HepG2 (cell line): Measurements from ENCODE around the gene NOTUM. TPM values are rescaled to one million over a fixed set of nuclear protein-coding genes. Genes with fewer than 3 reads are reported as not detected.

Source experiments
- AHDC1 ChIP-seq: sonication (generic); formaldehyde crosslinking; IDR thresholded peaks from 2 replicates; pipeline ENCODE4 v1.5.1; 2020; ENCODE audit warnings: mild to moderate bottlenecking, missing genetic modification reagents, borderline replicate concordance
- ARNT ChIP-seq: fragments of 450-650 bp; IDR thresholded peaks from 2 replicates; pipeline ENCODE4 v1.6.1; 2017
- DDIT3 ChIP-seq: sonication (generic); formaldehyde crosslinking; IDR thresholded peaks from 2 replicates; pipeline ENCODE4 v1.4.0; 2020; ENCODE audit warnings: mild to moderate bottlenecking, missing genetic modification reagents
- GLMP ChIP-seq: sonication (generic); formaldehyde crosslinking; IDR thresholded peaks from 2 replicates; pipeline ENCODE4 v1.9.0; 2021; ENCODE audit warnings: missing genetic modification reagents, mild to moderate bottlenecking, borderline replicate concordance
- IRX3 ChIP-seq: sonication (generic); formaldehyde crosslinking; IDR thresholded peaks from 2 replicates; pipeline ENCODE4 v1.8.1; 2023; ENCODE audit warnings: mild to moderate bottlenecking, low read depth, missing genetic modification reagents, borderline replicate concordance
- KMT2B ChIP-seq: IDR thresholded peaks from 2 replicates; pipeline ENCODE4 v1.6.1; 2016; ENCODE audit warnings: missing genetic modification reagents, missing compliant biosample characterization
- PATZ1 ChIP-seq: sonication (generic); formaldehyde crosslinking; IDR thresholded peaks from 2 replicates; pipeline ENCODE4 v1.4.0; 2020; ENCODE audit warnings: missing genetic modification reagents
- PHF21A ChIP-seq: sonication (generic); formaldehyde crosslinking; IDR thresholded peaks from 2 replicates; pipeline ENCODE4 v1.5.0; 2020; ENCODE audit warnings: mild to moderate bottlenecking, missing genetic modification reagents
- PRDM4 ChIP-seq: sonication (generic); formaldehyde crosslinking; IDR thresholded peaks from 2 replicates; pipeline ENCODE4 v1.9.0; 2021; ENCODE audit warnings: missing genetic modification reagents, borderline replicate concordance
- RBM22 ChIP-seq: fragments of 200-400 bp; formaldehyde crosslinking; optimal IDR thresholded peaks from 2 replicates; pipeline ENCODE3; 2017; ENCODE audit warnings: mild to moderate bottlenecking, low read length, moderate library complexity
- SUZ12 ChIP-seq: fragments of 150-350 bp; IDR thresholded peaks from 2 replicates; pipeline ENCODE4 v1.6.1; 2014; ENCODE audit warnings: low read depth, low read length
- THAP8 ChIP-seq: sonication (generic); formaldehyde crosslinking; IDR thresholded peaks from 2 replicates; pipeline ENCODE4 v1.5.1; 2020; ENCODE audit warnings: missing genetic modification reagents, mild to moderate bottlenecking, borderline replicate concordance
- ZFP41 ChIP-seq: sonication (generic); formaldehyde crosslinking; IDR thresholded peaks from 2 replicates; pipeline ENCODE4 v1.4.0; 2020; ENCODE audit warnings: mild to moderate bottlenecking, missing genetic modification reagents, borderline replicate concordance
- ZFYVE20 ChIP-seq: sonication (generic); formaldehyde crosslinking; IDR thresholded peaks from 2 replicates; pipeline ENCODE4 v1.8.0; 2023; ENCODE audit warnings: low read depth, mild to moderate bottlenecking, moderate library complexity, missing genetic modification reagents, borderline replicate concordance
- ZNF644 ChIP-seq: IDR thresholded peaks from 2 replicates; pipeline ENCODE4 v1.6.1; 2016; ENCODE audit warnings: low read depth
- polyA plus RNA-seq, 8 experiments: library from polyadenylated mRNA; depleted of rRNA in 3 of 8; stranded (reverse) in 7 of 8; unstranded in 1 of 8; fragments of >200 nt; fragmentation: Illumina TruSeq in 4 of 8; extraction: Trizol in 4 of 8; gene quantifications; 2 replicates each; pipeline versions ENCODE4 v1.2.1 to v1.2.3, GENCODE V29; 2011 to 2016; ENCODE audit warnings: low read depth in 4 of 8, missing spikeins in 1 of 8, mixed read lengths in 1 of 8; ENCODE audit not compliant: insufficient read depth in 1 of 8
- total RNA-seq, 5 experiments: library from RNA; depleted of rRNA; stranded (reverse); fragments of >200 nt; fragmentation: Illumina TruSeq; extraction: Trizol; gene quantifications; 2 replicates each; pipeline ENCODE4 v1.2.3, GENCODE V29; 2016; ENCODE audit warnings: low read depth in 1 of 5

NOTUM gene
- total and polyA plus RNA-seq, 2 of the 13 experiments (the other 11 are each of a cell fraction or from before 2014, with no cell fraction given): 150 to 160 TPM

GRCh38 chr17:81994593-81995462, 33.8 kb upstream of the NOTUM start (continued):
- TF ChIP-seq PRDM4 (CRISPR knock-in tag) (no peak), ZFYVE20 (CRISPR knock-in tag) (no peak), IRX3 (0 out of 2 replicates have a peak, but pooled peaks have one; percentile 1), ARNT (no peak), PHF21A (CRISPR knock-in tag) (peak; percentile 94), RBM22 (peak; percentile 46), DDIT3 (CRISPR knock-in tag) (no peak), ZFP41 (no peak; the same call in 1 of the 2 replicates), KMT2B (CRISPR knock-in tag) (no peak; the same call in 1 of the 2 replicates), GLMP (CRISPR knock-in tag) (no peak), AHDC1 (CRISPR knock-in tag) (peak; percentile 77), ZNF644 (CRISPR knock-in tag) (no peak), SUZ12 (no peak), THAP8 (0 out of 2 replicates have a peak, but pooled peaks have one; percentile 51), PATZ1 (peak; percentile 100)
